C4-2B (cell line): ENCODE measurements around the gene DDX28.

ENCODE experiments used
- ZFX ChIP-seq: fragments of 450-650 bp; IDR thresholded peaks from 2 replicates; pipeline ENCODE4 v1.6.1; 2017
- TF ChIP-seq, protein P1 (sequence below): fragments of 450-650 bp; conservative IDR thresholded peaks from 2 replicates; pipeline ENCODE4 v1.5.1; 2017; ENCODE audit warnings: mild to moderate bottlenecking

GRCh38 chr16:68015681-68016080 is 7.4 kb downstream of the DDX28 start, which contains the start of gene DPEP2NB:
- TF ChIP-seq, protein P1, sequence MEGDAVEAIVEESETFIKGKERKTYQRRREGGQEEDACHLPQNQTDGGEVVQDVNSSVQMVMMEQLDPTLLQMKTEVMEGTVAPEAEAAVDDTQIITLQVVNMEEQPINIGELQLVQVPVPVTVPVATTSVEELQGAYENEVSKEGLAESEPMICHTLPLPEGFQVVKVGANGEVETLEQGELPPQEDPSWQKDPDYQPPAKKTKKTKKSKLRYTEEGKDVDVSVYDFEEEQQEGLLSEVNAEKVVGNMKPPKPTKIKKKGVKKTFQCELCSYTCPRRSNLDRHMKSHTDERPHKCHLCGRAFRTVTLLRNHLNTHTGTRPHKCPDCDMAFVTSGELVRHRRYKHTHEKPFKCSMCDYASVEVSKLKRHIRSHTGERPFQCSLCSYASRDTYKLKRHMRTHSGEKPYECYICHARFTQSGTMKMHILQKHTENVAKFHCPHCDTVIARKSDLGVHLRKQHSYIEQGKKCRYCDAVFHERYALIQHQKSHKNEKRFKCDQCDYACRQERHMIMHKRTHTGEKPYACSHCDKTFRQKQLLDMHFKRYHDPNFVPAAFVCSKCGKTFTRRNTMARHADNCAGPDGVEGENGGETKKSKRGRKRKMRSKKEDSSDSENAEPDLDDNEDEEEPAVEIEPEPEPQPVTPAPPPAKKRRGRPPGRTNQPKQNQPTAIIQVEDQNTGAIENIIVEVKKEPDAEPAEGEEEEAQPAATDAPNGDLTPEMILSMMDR = no peak
- TF ChIP-seq ZFX = no peak
